GM12878 (cell line): ENCODE results near the gene EXOC3L4. TPM values are rescaled to one million over a fixed set of nuclear protein-coding genes. Genes with fewer than 3 reads are reported as not detected.

Experiments used
- ATAC-seq: fragments of 200-7000 bp; cut with Tn5 transposase; 3 replicates; pipeline ENCODE4 v1.9.1; 2020; ENCODE audit warnings: mild to moderate bottlenecking, moderate library complexity
- BruUV-seq: library from RNA; stranded (reverse); fragments of 400-500 nt; replicated peaks from 2 replicates; lab custom pipeline; 2021; lab: Mats Ljungman, UMichigan
- CTCF ChIA-PET: fragments of 300-600 bp; sonication (Branson Sonifier 250); formaldehyde crosslinking; extraction: SDS; loops from one replicate; lab custom pipeline; 2021; ENCODE audit warnings: inconsistent platforms; lab: Yijun Ruan, JAX
- POLR2A ChIA-PET: fragments of 350-600 bp; formaldehyde crosslinking; extraction: SDS; loops from one replicate; lab custom pipeline; 2021; ENCODE audit warnings: inconsistent platforms; lab: Charles Lee
- RAD21 ChIA-PET: fragments of 300-600 bp; sonication (Branson Sonifier 250); formaldehyde crosslinking; loops from one replicate; lab custom pipeline; 2023; ENCODE audit warnings: antibody characterized with exemption; ENCODE audit not compliant: unreplicated experiment; lab: Charles Lee
- SMC1A ChIA-PET: fragments of 300-600 bp; sonication (Branson Sonifier 250); formaldehyde crosslinking; loops from one replicate; lab custom pipeline; 2023; ENCODE audit not compliant: unreplicated experiment, uncharacterized antibody; lab: Charles Lee
- DNase-seq: peaks from one replicate; pipeline ENCODE4 v3.0.0-alpha.2; 2011; ENCODE audit warnings: low read depth, low spot score
- FAIRE-seq: peaks from 3 replicates; lab custom pipeline; 2011; peaks lifted over from hg19 to GRCh38; lab: Jason Lieb, UNC
- H2AFZ ChIP-seq: 2 replicates; pipeline ENCODE4 v1.6.0; 2011; ENCODE audit warnings: low read depth, low read length, control low read depth; ENCODE audit not compliant: control insufficient read depth
- H3K27ac ChIP-seq: 2 replicates; pipeline ENCODE4 v1.5.1; 2011; ENCODE audit warnings: control low read depth; ENCODE audit not compliant: control insufficient read depth, insufficient read depth
- H3K27me3 ChIP-seq, 2 experiments: replicated peaks in 1 of 2; 2 replicates each; pipeline versions ENCODE4 v1.6.0 to v1.6.1; 2011; ENCODE audit warnings: low read length in 1 of 2; ENCODE audit not compliant: control insufficient read depth in 2 of 2, insufficient read depth in 2 of 2
- H3K36me3 ChIP-seq, 2 experiments: 2 replicates each; pipeline ENCODE4 v1.5.1; 2011; ENCODE audit warnings: low read length in 1 of 2; ENCODE audit not compliant: control insufficient read depth in 2 of 2, insufficient read depth in 2 of 2
- H3K4me1 ChIP-seq: 2 replicates; pipeline ENCODE4 v1.6.1; 2011; ENCODE audit warnings: mild to moderate bottlenecking, low read length, moderate library complexity, mixed read lengths; ENCODE audit not compliant: control insufficient read depth, insufficient read depth
- H3K4me2 ChIP-seq: 2 replicates; pipeline ENCODE4 v1.6.0; 2011; ENCODE audit warnings: control low read depth; ENCODE audit not compliant: control insufficient read depth, insufficient read depth
- H3K4me3 ChIP-seq: fragments of 200-600 bp; sonication (generic); 2 replicates; pipeline ENCODE4 v1.5.1; 2016
- H3K79me2 ChIP-seq: 2 replicates; pipeline ENCODE4 v1.6.0; 2011; ENCODE audit warnings: low read length; ENCODE audit not compliant: control insufficient read depth, insufficient read depth
- H3K9ac ChIP-seq: 2 replicates; pipeline ENCODE4 v1.8.0; 2011; ENCODE audit warnings: low read length, control low read depth, mixed read lengths; ENCODE audit not compliant: control insufficient read depth, insufficient read depth
- H3K9me3 ChIP-seq: replicated peaks from 3 replicates; pipeline ENCODE4 v1.5.1; 2011; ENCODE audit warnings: mild to moderate bottlenecking, low read length; ENCODE audit not compliant: control insufficient read depth, insufficient read depth
- H4K20me1 ChIP-seq: 2 replicates; pipeline ENCODE4 v1.6.0; 2011; ENCODE audit not compliant: control insufficient read depth, insufficient read depth
- CTCF ChIP-seq, 3 experiments: IDR thresholded peaks in 2 of 3; conservative IDR thresholded peaks in 1 of 3; 2 replicates each; pipeline ENCODE4 v1.5.1; 2011; ENCODE audit warnings: low read depth in 3 of 3, low read length in 3 of 3, mild to moderate bottlenecking in 3 of 3, control low read depth in 2 of 3, moderate library complexity in 2 of 3, inconsistent platforms in 1 of 3, mixed read lengths in 1 of 3; ENCODE audit not compliant: control insufficient read depth in 2 of 3, insufficient read depth in 1 of 3; ENCODE audit errors: extremely low read depth in 1 of 3
- FOXM1 ChIP-seq: IDR thresholded peaks from 2 replicates; pipeline ENCODE4 v1.6.1; 2012; ENCODE audit warnings: low read depth, mild to moderate bottlenecking, inconsistent platforms, low read length, moderate library complexity
- POLR2A ChIP-seq: IDR thresholded peaks from 2 replicates; pipeline ENCODE4 v1.6.1; 2011; ENCODE audit warnings: low read depth, mild to moderate bottlenecking, low read length
- RUNX3 ChIP-seq: IDR thresholded peaks from 2 replicates; pipeline ENCODE4 v1.6.1; 2012; ENCODE audit warnings: low read length, inconsistent platforms
- SREBF1 ChIP-seq: IDR thresholded peaks from 2 replicates; pipeline ENCODE4 v1.6.1; 2012; ENCODE audit warnings: mild to moderate bottlenecking, low read length
- STAT1 ChIP-seq: fragments of 450-650 bp; conservative IDR thresholded peaks from 2 replicates; pipeline ENCODE4 v1.6.1; 2014; ENCODE audit warnings: antibody characterized with exemption, mild to moderate bottlenecking
- TBL1XR1 ChIP-seq: IDR thresholded peaks from 2 replicates; pipeline ENCODE4 v1.6.1; 2012; ENCODE audit warnings: low read depth, low read length, improper control_type of control experiment
- ZNF384 ChIP-seq: IDR thresholded peaks from 2 replicates; pipeline ENCODE4 v1.6.1; 2012; ENCODE audit warnings: low read depth, mild to moderate bottlenecking, low read length, improper control_type of control experiment, borderline replicate concordance
- ZNF622 ChIP-seq: fragments of 450-650 bp; IDR thresholded peaks from 2 replicates; pipeline ENCODE4 v1.6.1; 2017; ENCODE audit warnings: mild to moderate bottlenecking, inconsistent platforms
- ZZZ3 ChIP-seq: IDR thresholded peaks from 2 replicates; pipeline ENCODE4 v1.6.1; 2011; ENCODE audit warnings: low read depth; ENCODE audit not compliant: control insufficient read depth, insufficient read length
- WGBS: methylation state at CpG from one replicate; pipeline ENCODE4 v1.1.6; 2016; ENCODE audit warnings: low lambda C conversion rate; ENCODE audit not compliant: insufficient replicate concordance, insufficient coverage; ENCODE audit errors: missing lambda C conversion rate; 5-methylcytosine and 5-hydroxymethylcytosine counted together
- in situ Hi-C: fragments of 300-500 bp; cut with MboI; formaldehyde crosslinking; loops from 9 replicates; pipeline ENCODE4 v1.14.3; 2018; ENCODE audit warnings: mixed read lengths
- intact Hi-C: fragments of 100-400 bp; cut with micrococcal nuclease; formaldehyde crosslinking; loops from one replicate; pipeline ENCODE4 v1.14.2; 2022; ENCODE audit not compliant: unreplicated experiment
- polyA plus RNA-seq, 11 experiments: library from polyadenylated mRNA; depleted of rRNA in 4 of 11; unstranded in 6 of 11; stranded (reverse) in 5 of 11; fragments of >200 nt; fragmentation: Nextera tagmentation in 4 of 11; fragmentation: Illumina TruSeq in 1 of 11; extraction: Ambion mirVana in 4 of 11; extraction: Trizol in 1 of 11; gene quantifications; 1 replicate in 1 of 11; 2 replicates in 10 of 11; pipeline versions ENCODE4 v1.2.1 to v1.2.3, GENCODE V29; 2011 to 2016; ENCODE audit warnings: inconsistent platforms in 2 of 11, missing spikeins in 2 of 11, low read depth in 1 of 11
- total RNA-seq, 4 experiments: library from RNA; depleted of rRNA in 3 of 4; stranded (reverse); fragments of >200 nt in 3 of 4; fragmentation: Illumina TruSeq in 1 of 4; extraction: Trizol in 1 of 4; gene quantifications; 2 replicates each; pipeline versions ENCODE4 v1.2.1 to v1.2.3, GENCODE V29; 2013 to 2021
- TF ChIP-seq, protein P1 (sequence below): IDR thresholded peaks from 2 replicates; pipeline ENCODE4 v1.6.1; 2011; ENCODE audit warnings: mild to moderate bottlenecking, low read depth, low read length, moderate library complexity; ENCODE audit not compliant: insufficient replicate concordance
- TF ChIP-seq, protein P2 (sequence below): IDR thresholded peaks from 2 replicates; pipeline ENCODE4 v1.6.1; 2012; ENCODE audit warnings: low read depth, low read length, improper control_type of control experiment

Gene EXOC3L4
- total and polyA plus RNA-seq, 10 of the 15 experiments (the other 5 are each of a cell fraction or from before 2014, with no cell fraction given) = not detected

DNA sequence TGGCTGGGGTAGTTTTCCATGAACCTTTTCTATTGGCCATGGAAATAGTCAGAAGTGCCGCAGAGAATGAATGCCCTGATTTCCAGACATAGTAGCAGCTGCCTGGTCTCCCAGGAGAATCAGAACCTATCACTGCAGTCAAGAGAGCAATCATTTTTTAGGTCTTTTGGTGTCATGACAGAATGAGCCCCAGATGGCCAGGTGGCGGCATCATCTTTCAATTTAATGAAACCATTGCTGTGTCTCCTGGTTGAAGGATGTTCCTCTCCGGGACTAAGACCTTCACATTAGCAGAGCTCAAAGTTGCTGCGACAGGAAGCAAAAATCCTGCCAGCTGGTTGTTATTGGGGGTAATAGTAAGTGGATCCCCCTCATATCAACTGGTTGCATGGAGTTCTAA lies 47.5 kb downstream of the EXOC3L4 start (continued):
- TF ChIP-seq, protein P1, sequence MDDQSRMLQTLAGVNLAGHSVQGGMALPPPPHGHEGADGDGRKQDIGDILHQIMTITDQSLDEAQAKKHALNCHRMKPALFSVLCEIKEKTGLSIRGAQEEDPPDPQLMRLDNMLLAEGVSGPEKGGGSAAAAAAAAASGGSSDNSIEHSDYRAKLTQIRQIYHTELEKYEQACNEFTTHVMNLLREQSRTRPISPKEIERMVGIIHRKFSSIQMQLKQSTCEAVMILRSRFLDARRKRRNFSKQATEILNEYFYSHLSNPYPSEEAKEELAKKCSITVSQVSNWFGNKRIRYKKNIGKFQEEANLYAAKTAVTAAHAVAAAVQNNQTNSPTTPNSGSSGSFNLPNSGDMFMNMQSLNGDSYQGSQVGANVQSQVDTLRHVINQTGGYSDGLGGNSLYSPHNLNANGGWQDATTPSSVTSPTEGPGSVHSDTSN = no peak
- TF ChIP-seq ZNF622 = no peak
- no peak for TF ChIP-seq POLR2A
- TF ChIP-seq RUNX3 = no peak

DNA sequence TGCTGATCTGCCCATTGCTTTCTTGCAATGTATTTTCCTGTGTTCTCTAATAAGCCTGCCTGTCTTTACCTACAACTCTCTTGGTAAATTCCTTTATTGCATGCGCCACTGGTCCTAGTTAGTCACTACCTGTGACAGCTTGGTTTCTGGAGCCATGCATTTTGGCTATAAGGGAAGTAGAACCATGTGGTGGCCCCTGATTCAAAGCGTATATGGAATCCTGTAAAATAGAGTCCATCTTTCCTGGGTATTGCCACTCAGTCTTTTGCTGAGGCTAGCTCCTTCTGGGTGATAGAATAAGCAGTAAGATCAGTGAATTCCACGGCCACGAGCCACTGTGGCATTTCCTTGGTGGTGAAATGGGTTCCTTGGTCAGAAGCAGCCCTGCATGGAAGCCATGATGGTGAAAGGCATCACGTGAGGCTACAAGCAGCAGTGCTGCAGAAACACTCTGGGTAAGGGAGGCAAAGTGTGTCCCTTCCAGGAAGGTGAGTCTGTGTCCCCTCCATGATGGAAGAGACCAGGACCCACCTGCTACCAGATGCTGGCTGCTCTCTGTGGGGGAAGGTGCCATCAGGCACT lies 48.3 kb downstream of the EXOC3L4 start:
- Histone ChIP-seq H4K20me1 (no peaks in the 10 kb centered on the region), H3K79me2 (no peaks in the 10 kb centered on the region), H3K27ac (no peak overlapping the region), H3K9me3 (no peaks in the 10 kb centered on the region), H3K4me1 (peaks cover 16% of the 10 kb centered on the region), H2AFZ (no peak overlapping the region), H3K27me3 (no peaks in the 10 kb centered on the region), H3K4me3 (no peak overlapping the region), H3K4me2 (no peak overlapping the region), H3K9ac (no peak overlapping the region), H3K36me3 (no peaks in the 10 kb centered on the region)
- SMC1A ChIA-PET = interaction anchor here (0.6 to 3.9 kb wide), 11 partner anchors 18 to 778 kb away, joined by 3 to 60 read pairs (median 3); no protein-coding TSS in a partner anchor
- no TSS peak for BruUV-seq
- WGBS = 32% methylated on average over 5 of the region's 5 CpGs
- CTCF ChIA-PET = interaction anchor here (0.6 to 8.6 kb wide), 12 partner anchors 9 to 149 kb away, joined by 3 to 176 read pairs (median 6); partner anchors contain the start of gene TNFAIP2
- POLR2A ChIA-PET = interaction anchor here (0.6 to 2.0 kb wide), 4 partner anchors 13 to 257 kb away, joined by 3 to 7 read pairs (median 4); no protein-coding TSS in a partner anchor
- in situ Hi-C loops (no loop called here), intact Hi-C loops (loop anchor here (5.0 kb wide), 1 partner anchor 44 kb away; no protein-coding TSS in a partner anchor)
- FAIRE-seq (no peak), ATAC-seq (no peak), DNase-seq (no peak)
- TF ChIP-seq SREBF1 (no peak), ZZZ3 (no peak), FOXM1 (no peak), STAT1 (no peak), CTCF (IDR thresholded peaks at IDR 0.05 in 2 of 3, conservative IDR thresholded peaks at IDR 0.05 in 1 of 3; ENCODE audit: control insufficient read depth in 2 of 3, extremely low read depth in 1 of 3, insufficient read depth in 1 of 3, low read depth in 3 of 3, low read length in 3 of 3) (no peak), ZNF384 (no peak), TBL1XR1 (no peak)
- TF ChIP-seq, protein P2, sequence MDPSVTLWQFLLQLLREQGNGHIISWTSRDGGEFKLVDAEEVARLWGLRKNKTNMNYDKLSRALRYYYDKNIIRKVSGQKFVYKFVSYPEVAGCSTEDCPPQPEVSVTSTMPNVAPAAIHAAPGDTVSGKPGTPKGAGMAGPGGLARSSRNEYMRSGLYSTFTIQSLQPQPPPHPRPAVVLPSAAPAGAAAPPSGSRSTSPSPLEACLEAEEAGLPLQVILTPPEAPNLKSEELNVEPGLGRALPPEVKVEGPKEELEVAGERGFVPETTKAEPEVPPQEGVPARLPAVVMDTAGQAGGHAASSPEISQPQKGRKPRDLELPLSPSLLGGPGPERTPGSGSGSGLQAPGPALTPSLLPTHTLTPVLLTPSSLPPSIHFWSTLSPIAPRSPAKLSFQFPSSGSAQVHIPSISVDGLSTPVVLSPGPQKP = no peak
- RAD21 ChIA-PET = interaction anchor here (1.0 to 5.3 kb wide), 6 partner anchors 27 to 150 kb away, joined by 5 to 120 read pairs (median 8); no protein-coding TSS in a partner anchor
